Measurements from ENCODE around the gene TMEM183A.

Gene TMEM183A

GRCh38 chr1:202982715-202983430 lies 24.3 kb upstream of the TMEM183A start:
- TF ChIP-seq FOXP2 (optimal IDR thresholded peaks at IDR 0.05; ENCODE audit: borderline replicate concordance, extremely low read depth, extremely low read length, insufficient read depth) (no peak), SIN3A (IDR thresholded peaks at IDR 0.05; ENCODE audit: borderline replicate concordance, insufficient read depth, low read length) (no peak), TAF1 (IDR thresholded peaks at IDR 0.05; ENCODE audit: borderline replicate concordance, insufficient read depth, low read length) (no peak), POLR2AphosphoS5 (IDR thresholded peaks at IDR 0.05; ENCODE audit: low read depth, low read length) (no peak)
- TF ChIP-seq, protein P1, sequence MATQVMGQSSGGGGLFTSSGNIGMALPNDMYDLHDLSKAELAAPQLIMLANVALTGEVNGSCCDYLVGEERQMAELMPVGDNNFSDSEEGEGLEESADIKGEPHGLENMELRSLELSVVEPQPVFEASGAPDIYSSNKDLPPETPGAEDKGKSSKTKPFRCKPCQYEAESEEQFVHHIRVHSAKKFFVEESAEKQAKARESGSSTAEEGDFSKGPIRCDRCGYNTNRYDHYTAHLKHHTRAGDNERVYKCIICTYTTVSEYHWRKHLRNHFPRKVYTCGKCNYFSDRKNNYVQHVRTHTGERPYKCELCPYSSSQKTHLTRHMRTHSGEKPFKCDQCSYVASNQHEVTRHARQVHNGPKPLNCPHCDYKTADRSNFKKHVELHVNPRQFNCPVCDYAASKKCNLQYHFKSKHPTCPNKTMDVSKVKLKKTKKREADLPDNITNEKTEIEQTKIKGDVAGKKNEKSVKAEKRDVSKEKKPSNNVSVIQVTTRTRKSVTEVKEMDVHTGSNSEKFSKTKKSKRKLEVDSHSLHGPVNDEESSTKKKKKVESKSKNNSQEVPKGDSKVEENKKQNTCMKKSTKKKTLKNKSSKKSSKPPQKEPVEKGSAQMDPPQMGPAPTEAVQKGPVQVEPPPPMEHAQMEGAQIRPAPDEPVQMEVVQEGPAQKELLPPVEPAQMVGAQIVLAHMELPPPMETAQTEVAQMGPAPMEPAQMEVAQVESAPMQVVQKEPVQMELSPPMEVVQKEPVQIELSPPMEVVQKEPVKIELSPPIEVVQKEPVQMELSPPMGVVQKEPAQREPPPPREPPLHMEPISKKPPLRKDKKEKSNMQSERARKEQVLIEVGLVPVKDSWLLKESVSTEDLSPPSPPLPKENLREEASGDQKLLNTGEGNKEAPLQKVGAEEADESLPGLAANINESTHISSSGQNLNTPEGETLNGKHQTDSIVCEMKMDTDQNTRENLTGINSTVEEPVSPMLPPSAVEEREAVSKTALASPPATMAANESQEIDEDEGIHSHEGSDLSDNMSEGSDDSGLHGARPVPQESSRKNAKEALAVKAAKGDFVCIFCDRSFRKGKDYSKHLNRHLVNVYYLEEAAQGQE (IDR thresholded peaks at IDR 0.05; ENCODE audit: insufficient read depth in 1 of 2, low read depth in 2 of 2, low read length in 2 of 2): no peak

GRCh38 chr1:202987255-202987654 lies 19.9 kb upstream of the TMEM183A start:
- TF ChIP-seq, protein P1 (IDR thresholded peaks at IDR 0.05; ENCODE audit: insufficient read depth in 1 of 2, low read depth in 2 of 2, low read length in 2 of 2): no peak
- TF ChIP-seq FOXP2 (optimal IDR thresholded peaks at IDR 0.05; ENCODE audit: borderline replicate concordance, extremely low read depth, extremely low read length, insufficient read depth) (no peak), POLR2AphosphoS5 (IDR thresholded peaks at IDR 0.05; ENCODE audit: low read depth, low read length) (no peak), SIN3A (IDR thresholded peaks at IDR 0.05; ENCODE audit: borderline replicate concordance, insufficient read depth, low read length) (no peak), TAF1 (IDR thresholded peaks at IDR 0.05; ENCODE audit: borderline replicate concordance, insufficient read depth, low read length) (no peak)

DNA sequence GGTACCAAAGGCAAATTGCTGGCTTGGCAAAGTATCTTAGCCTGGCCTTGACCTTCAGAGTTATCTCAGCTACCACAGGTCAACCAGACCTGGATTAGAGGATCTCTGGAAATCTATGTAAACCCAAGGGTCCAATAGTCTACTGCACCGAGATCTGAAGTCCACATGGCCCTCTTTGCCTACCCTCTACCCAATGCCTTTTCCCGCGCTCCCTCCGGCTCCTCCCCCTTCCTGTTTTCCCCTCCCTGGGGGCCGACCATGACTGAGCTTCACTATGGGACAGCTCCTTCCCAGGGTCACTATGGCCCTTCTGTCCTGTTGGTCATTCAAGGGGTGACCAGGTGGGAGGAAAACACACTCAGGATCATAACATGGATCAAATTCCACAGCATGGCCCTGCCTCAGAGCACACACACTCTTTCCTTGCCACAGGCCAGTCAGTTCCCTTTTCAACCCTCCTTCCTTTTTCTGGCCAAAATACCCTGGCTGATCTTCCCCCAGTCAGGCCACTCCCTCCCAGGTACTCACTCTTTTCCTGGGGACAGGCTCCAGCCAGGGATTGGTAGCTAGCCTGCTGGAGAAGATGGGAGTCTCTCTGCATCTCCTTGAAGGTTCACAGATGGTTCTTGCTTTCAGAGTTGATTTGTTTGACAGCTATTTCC lies 19.1 kb upstream of the TMEM183A start:
- TF ChIP-seq, protein P1 (IDR thresholded peaks at IDR 0.05; ENCODE audit: insufficient read depth in 1 of 2, low read depth in 2 of 2, low read length in 2 of 2): no peak
- TF ChIP-seq POLR2AphosphoS5 (IDR thresholded peaks at IDR 0.05; ENCODE audit: low read depth, low read length) (no peak), TAF1 (IDR thresholded peaks at IDR 0.05; ENCODE audit: borderline replicate concordance, insufficient read depth, low read length) (no peak), FOXP2 (optimal IDR thresholded peaks at IDR 0.05; ENCODE audit: borderline replicate concordance, extremely low read depth, extremely low read length, insufficient read depth) (no peak), SIN3A (IDR thresholded peaks at IDR 0.05; ENCODE audit: borderline replicate concordance, insufficient read depth, low read length) (no peak)

- TF ChIP-seq FOXP2 (optimal IDR thresholded peaks at IDR 0.05; ENCODE audit: borderline replicate concordance, extremely low read depth, extremely low read length, insufficient read depth): no peak
- TF ChIP-seq, protein P1 (IDR thresholded peaks at IDR 0.05; ENCODE audit: insufficient read depth in 1 of 2, low read depth in 2 of 2, low read length in 2 of 2): no peak
- TF ChIP-seq SIN3A (IDR thresholded peaks at IDR 0.05; ENCODE audit: borderline replicate concordance, insufficient read depth, low read length): no peak
- TF ChIP-seq TAF1 (IDR thresholded peaks at IDR 0.05; ENCODE audit: borderline replicate concordance, insufficient read depth, low read length): no peak
Observed at GRCh38 chr1:202989879-202990278, 17.3 kb upstream of the TMEM183A start.

Data from PFSK-1 (cell line).